Activated CD4-positive, alpha-beta T cell treated with anti-CD3 and anti-CD28 coated beads, Interleukin-2, amount 10 ng/mL, durations not matched to agents 24 days and 14 days (primary cell): ENCODE data around the gene ERMP1. TPM values are rescaled to one million over a fixed set of nuclear protein-coding genes. Genes with fewer than 3 reads are reported as not detected.

Experiments
- total RNA-seq: library from RNA; stranded (reverse); gene quantifications from 2 replicates; pipeline ENCODE4 v1.2.3, GENCODE V29; 2022

ERMP1 gene
- total RNA-seq, 1 donor from 2014 or later = 17.3 TPM

Other genes with a start within 250 kb of the ERMP1 start
- 20.2 and 20.4 TPM in 2 replicates for gene RIC1, start 204.0 kb downstream of the ERMP1 start, total RNA-seq
- not detected in 2 replicates for gene MLANA, start 57.8 kb upstream of the ERMP1 start, total RNA-seq
- 20.5 and 21.3 TPM in 2 replicates for gene RANBP6, start 182.5 kb upstream of the ERMP1 start, total RNA-seq